PC-9 (cell line): ENCODE measurements around the gene AGAP3. TPM values are rescaled to one million over a fixed set of nuclear protein-coding genes. Genes with fewer than 3 reads are reported as not detected.

ENCODE experiments used
- BruUV-seq: library from RNA; stranded (reverse); fragments of 400-500 nt; replicated peaks from 2 replicates; lab custom pipeline; 2021; lab: Mats Ljungman, UMichigan
- CTCF ChIA-PET: fragments of 300-600 bp; sonication (Branson Sonifier 250); formaldehyde crosslinking; loops from one replicate; lab custom pipeline; 2022; ENCODE audit warnings: antibody characterized with exemption; lab: Charles Lee
- POLR2A ChIA-PET: fragments of 300-600 bp; sonication (Branson Sonifier 250); formaldehyde crosslinking; loops from one replicate; lab custom pipeline; 2022; ENCODE audit warnings: antibody characterized with exemption; ENCODE audit not compliant: unreplicated experiment; lab: Charles Lee
- DNase-seq, 2 experiments: peaks; one replicate each; pipeline versions ENCODE4 v3.0.0 to v3.0.0-alpha.2; 2015 to 2022; ENCODE audit warnings: mixed read lengths in 1 of 2
- H2AFZ ChIP-seq: fragments of 200-600 bp; sonication (generic); 2 replicates; pipeline ENCODE4 v1.8.1; 2017; ENCODE audit warnings: antibody characterized with exemption
- H3F3A ChIP-seq: fragments of 200-600 bp; sonication (generic); 2 replicates; pipeline ENCODE4 v1.8.1; 2017; ENCODE audit warnings: antibody characterized with exemption, mild to moderate bottlenecking, low read depth; ENCODE audit not compliant: insufficient read depth
- H3K27ac ChIP-seq: fragments of 200-600 bp; sonication (generic); 2 replicates; pipeline ENCODE4 v1.6.1; 2016; ENCODE audit warnings: mixed run types
- H3K27me3 ChIP-seq: fragments of 200-600 bp; sonication (generic); 2 replicates; pipeline ENCODE4 v1.6.1; 2016; ENCODE audit warnings: low read depth, mixed run types; ENCODE audit not compliant: insufficient read depth
- H3K36me3 ChIP-seq: fragments of 200-600 bp; sonication (generic); 2 replicates; pipeline ENCODE4 v1.6.1; 2016; ENCODE audit warnings: low read depth, mixed run types
- H3K4me1 ChIP-seq: fragments of 200-600 bp; sonication (generic); replicated peaks from 2 replicates; pipeline ENCODE4 v1.6.1; 2016; ENCODE audit warnings: mixed run types; ENCODE audit not compliant: insufficient read depth
- H3K4me2 ChIP-seq: fragments of 200-600 bp; sonication (generic); 2 replicates; pipeline ENCODE4 v1.6.1; 2017; ENCODE audit warnings: mixed run types
- H3K4me3 ChIP-seq: fragments of 200-600 bp; sonication (generic); 2 replicates; pipeline ENCODE4 v1.6.1; 2016; ENCODE audit warnings: mixed run types
- H3K79me2 ChIP-seq: fragments of 200-600 bp; sonication (generic); 2 replicates; pipeline ENCODE4 v1.6.1; 2017; ENCODE audit warnings: low read depth, mixed run types
- H3K9me2 ChIP-seq: fragments of 200-600 bp; sonication (generic); 2 replicates; pipeline ENCODE4 v1.8.1; 2017; ENCODE audit warnings: mild to moderate bottlenecking; ENCODE audit not compliant: insufficient read depth
- H3K9me3 ChIP-seq: fragments of 200-600 bp; sonication (generic); 2 replicates; pipeline ENCODE4 v1.8.1; 2016; ENCODE audit warnings: low read depth; ENCODE audit not compliant: insufficient read depth
- H4K20me1 ChIP-seq: fragments of 200-600 bp; sonication (generic); 2 replicates; pipeline ENCODE4 v1.8.1; 2017; ENCODE audit not compliant: insufficient read depth
- EZH2 ChIP-seq: fragments of 200-600 bp; sonication (generic); IDR thresholded peaks from 2 replicates; pipeline ENCODE4 v1.8.0; 2017; ENCODE audit warnings: antibody characterized with exemption, low read depth
- intact Hi-C: fragments of 100-400 bp; cut with micrococcal nuclease; formaldehyde crosslinking; loops from one replicate; pipeline ENCODE4 v1.10.0; 2022; ENCODE audit not compliant: unreplicated experiment
- total RNA-seq: library from RNA; stranded (reverse); gene quantifications from 2 replicates; pipeline ENCODE4 v1.2.3, GENCODE V29; 2021
- TF ChIP-seq, protein P1 (sequence below): fragments of 200-600 bp; sonication (generic); conservative IDR thresholded peaks from 2 replicates; pipeline ENCODE4 v1.6.1; 2017; ENCODE audit warnings: mixed run types, antibody characterized with exemption, mild to moderate bottlenecking, moderate library complexity

Gene AGAP3
- total RNA-seq, 1 experiment from 2014 or later = 103 TPM

- ChIA-PET POLR2A (interaction anchor here (0.6 kb wide), 1 partner anchor 12 kb away, joined by 3 read pairs; no protein-coding TSS in a partner anchor), CTCF (no interaction called here)
- DNase-seq = no peak
- no TSS peak for BruUV-seq
- Histone ChIP-seq H2AFZ (no peak overlapping the region), H3K9me2 (no peaks in the 10 kb centered on the region), H3K4me1 (peaks cover 24% of the 10 kb centered on the region), H3K9me3 (no peaks in the 10 kb centered on the region), H4K20me1 (peaks cover 23% of the 10 kb centered on the region), H3K36me3 (peaks cover 21% of the 10 kb centered on the region), H3K27ac (no peak overlapping the region), H3F3A (peaks cover 23% of the 10 kb centered on the region; the same call in 1 of the 2 replicates), H3K27me3 (no peaks in the 10 kb centered on the region), H3K79me2 (peaks cover 23% of the 10 kb centered on the region), H3K4me3 (no peak overlapping the region), H3K4me2 (no peak overlapping the region)
- no peak for TF ChIP-seq EZH2
- TF ChIP-seq, protein P1, sequence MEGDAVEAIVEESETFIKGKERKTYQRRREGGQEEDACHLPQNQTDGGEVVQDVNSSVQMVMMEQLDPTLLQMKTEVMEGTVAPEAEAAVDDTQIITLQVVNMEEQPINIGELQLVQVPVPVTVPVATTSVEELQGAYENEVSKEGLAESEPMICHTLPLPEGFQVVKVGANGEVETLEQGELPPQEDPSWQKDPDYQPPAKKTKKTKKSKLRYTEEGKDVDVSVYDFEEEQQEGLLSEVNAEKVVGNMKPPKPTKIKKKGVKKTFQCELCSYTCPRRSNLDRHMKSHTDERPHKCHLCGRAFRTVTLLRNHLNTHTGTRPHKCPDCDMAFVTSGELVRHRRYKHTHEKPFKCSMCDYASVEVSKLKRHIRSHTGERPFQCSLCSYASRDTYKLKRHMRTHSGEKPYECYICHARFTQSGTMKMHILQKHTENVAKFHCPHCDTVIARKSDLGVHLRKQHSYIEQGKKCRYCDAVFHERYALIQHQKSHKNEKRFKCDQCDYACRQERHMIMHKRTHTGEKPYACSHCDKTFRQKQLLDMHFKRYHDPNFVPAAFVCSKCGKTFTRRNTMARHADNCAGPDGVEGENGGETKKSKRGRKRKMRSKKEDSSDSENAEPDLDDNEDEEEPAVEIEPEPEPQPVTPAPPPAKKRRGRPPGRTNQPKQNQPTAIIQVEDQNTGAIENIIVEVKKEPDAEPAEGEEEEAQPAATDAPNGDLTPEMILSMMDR = no peak
- intact Hi-C loops = no loop called here
Observed at GRCh38 chr7:151066273-151066974, 19.9 kb upstream of the AGAP3 start.

- DNase-seq = no peak
- no peak overlapping the region for H3K27ac ChIP-seq
- no peak overlapping the region for H3K4me2 ChIP-seq
- intact Hi-C loops = no loop called here
- peaks cover 8% of the 10 kb centered on the region; the same call in 1 of the 2 replicates for H3F3A ChIP-seq
- BruUV-seq = no TSS peak
- peaks cover 7% of the 10 kb centered on the region for H3K4me1 ChIP-seq
- no peak overlapping the region for H2AFZ ChIP-seq
- peaks cover 24% of the 10 kb centered on the region for H3K36me3 ChIP-seq
- ChIA-PET CTCF (interaction anchor here (0.7 kb wide), 1 partner anchor 18 kb away, joined by 3 read pairs; the partner anchor contains the start of gene AGAP3), POLR2A (no interaction called here)
- peaks cover 15% of the 10 kb centered on the region for H3K79me2 ChIP-seq
- H3K27me3 ChIP-seq = no peaks in the 10 kb centered on the region
- H3K9me3 ChIP-seq = no peaks in the 10 kb centered on the region
- TF ChIP-seq, protein P1 = no peak
- TF ChIP-seq EZH2 = no peak
- no peak overlapping the region for H3K4me3 ChIP-seq
- H4K20me1 ChIP-seq = peaks cover 23% of the 10 kb centered on the region
- no peaks in the 10 kb centered on the region for H3K9me2 ChIP-seq
Observed at GRCh38 chr7:151068069-151068773, 18.1 kb upstream of the AGAP3 start.

DNA sequence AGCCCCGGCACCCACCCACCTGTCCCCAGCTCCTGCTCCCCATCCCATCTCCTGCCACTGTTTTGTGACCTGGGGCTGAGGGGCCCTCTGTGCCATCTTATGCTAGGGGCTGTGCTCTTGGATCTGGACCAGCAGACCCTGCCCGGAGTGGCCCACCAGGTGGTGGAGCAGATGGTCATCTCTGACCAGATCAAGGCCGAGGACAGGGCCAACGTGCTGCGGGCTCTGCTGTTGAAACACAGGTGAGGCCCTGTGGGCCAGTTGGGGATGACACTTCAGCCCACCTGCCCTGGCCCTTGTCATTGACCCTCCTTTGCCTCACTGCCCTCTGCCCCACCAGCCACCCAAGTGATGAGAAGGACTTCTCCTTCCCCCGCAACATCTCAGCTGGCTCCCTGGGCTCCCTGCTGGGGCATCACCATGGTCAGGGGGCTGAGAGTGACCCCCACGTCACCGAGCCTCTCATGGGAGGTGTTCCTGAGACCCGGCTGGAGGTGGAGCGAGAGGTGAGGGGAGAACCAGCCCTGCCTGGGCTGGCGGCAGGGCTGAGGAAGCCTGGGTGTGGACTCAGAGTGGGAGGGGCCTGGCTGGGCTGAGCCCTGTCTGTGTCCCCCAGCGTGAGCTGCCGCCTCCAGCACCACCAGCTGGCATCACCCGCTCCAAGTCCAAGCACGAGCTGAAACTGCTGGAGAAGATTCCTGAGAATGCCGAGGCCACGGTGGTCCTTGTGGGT is 16.3 kb upstream of the AGAP3 start:
- H3K27me3 ChIP-seq = no peaks in the 10 kb centered on the region
- POLR2A ChIA-PET = interaction anchor here (0.6 kb wide), 1 partner anchor 79 kb away, joined by 6 read pairs; the partner anchor contains the start of gene NOS3

More for the DNA sequence above, 16.3 kb upstream of the AGAP3 start:
- Histone ChIP-seq H3K9me3 (no peaks in the 10 kb centered on the region), H3K79me2 (peaks cover under 1% of the 10 kb centered on the region; the same call in 1 of the 2 replicates), H3F3A (peaks cover 5% of the 10 kb centered on the region; the same call in 1 of the 2 replicates), H3K27ac (no peak overlapping the region), H3K36me3 (peaks cover 24% of the 10 kb centered on the region), H3K4me1 (no peaks in the 10 kb centered on the region), H2AFZ (no peak overlapping the region), H4K20me1 (peaks cover 9% of the 10 kb centered on the region), H3K4me3 (no peak overlapping the region), H3K9me2 (no peaks in the 10 kb centered on the region), H3K4me2 (no peak overlapping the region)
- CTCF ChIA-PET = no interaction called here
- BruUV-seq = no TSS peak
- TF ChIP-seq, protein P1 = no peak
- TF ChIP-seq EZH2 = no peak
- DNase-seq = no peak
- intact Hi-C loops = no loop called here
